B cell (primary cell): ENCODE results near the gene FARP2. TPM values are rescaled to one million over a fixed set of nuclear protein-coding genes. Genes with fewer than 3 reads are reported as not detected.

Experiments used
- ATAC-seq: fragments of 200-7000 bp; cut with Tn5 transposase; one replicate; pipeline ENCODE4 v1.10.0; 2021; ENCODE audit warnings: low read depth, mild to moderate bottlenecking, moderate number of reproducible peaks, moderate library complexity
- CTCF ChIA-PET: fragments of 350-600 bp; sonication (Branson Sonifier 250); formaldehyde crosslinking; loops from one replicate; lab custom pipeline; 2021; ENCODE audit warnings: antibody characterized with exemption, inconsistent platforms; lab: Charles Lee
- POLR2A ChIA-PET: fragments of 350-600 bp; sonication (Branson Sonifier 250); formaldehyde crosslinking; loops from one replicate; lab custom pipeline; 2021; ENCODE audit warnings: antibody characterized with exemption; lab: Charles Lee
- DNase-seq: peaks from one replicate; pipeline ENCODE4 v3.0.0; 2013
- H2AFZ ChIP-seq: 2 replicates; pipeline ENCODE4 v1.6.1; 2012; ENCODE audit warnings: mild to moderate bottlenecking, low read depth, low read length; ENCODE audit not compliant: insufficient read depth, poor library complexity, severe bottlenecking
- H3K27ac ChIP-seq, 2 donors: 1 replicate in 1 of 2; 2 replicates in 1 of 2; pipeline ENCODE4 v1.5.1; 2012 to 2013; ENCODE audit warnings: low read length in 2 of 2, mild to moderate bottlenecking in 2 of 2, moderate library complexity in 1 of 2
- H3K27me3 ChIP-seq, 4 experiments: fragments of 200-600 bp in 1 of 4; sonication (generic) in 1 of 4; replicated peaks in 1 of 4; 1 replicate in 2 of 4; 2 replicates in 2 of 4; pipeline versions ENCODE4 v1.6.1 to v1.7.0; 2013 to 2016; ENCODE audit warnings: low read length in 3 of 4, mild to moderate bottlenecking in 2 of 4, mixed read lengths in 1 of 4, moderate library complexity in 1 of 4; ENCODE audit not compliant: insufficient read depth in 4 of 4, control insufficient read depth in 3 of 4; ENCODE audit errors: control extremely low read depth in 1 of 4
- H3K36me3 ChIP-seq, 2 experiments: replicated peaks in 1 of 2; 1 replicate in 1 of 2; 2 replicates in 1 of 2; pipeline versions ENCODE4 v1.6.1 to v1.7.1; 2013; ENCODE audit warnings: low read length in 1 of 2; ENCODE audit not compliant: insufficient read depth in 2 of 2, control insufficient read depth in 1 of 2; ENCODE audit errors: control extremely low read depth in 1 of 2, extremely low read depth in 1 of 2
- H3K4me1 ChIP-seq, 2 donors: fragments of 200-600 bp in 1 of 2; sonication (generic) in 1 of 2; 1 replicate in 1 of 2; 2 replicates in 1 of 2; pipeline versions ENCODE4 v1.5.1 to v1.6.1; 2013 to 2017; ENCODE audit warnings: low read length in 2 of 2; ENCODE audit not compliant: control insufficient read depth in 2 of 2, insufficient read depth in 2 of 2
- H3K4me2 ChIP-seq: replicated peaks from 2 replicates; pipeline ENCODE3; 2012; ENCODE audit warnings: mild to moderate bottlenecking, low read depth, low read length; ENCODE audit not compliant: poor library complexity, severe bottlenecking
- H3K4me3 ChIP-seq, 5 experiments: fragments of 200-600 bp in 1 of 5; sonication (generic) in 1 of 5; 1 replicate in 3 of 5; 2 replicates in 2 of 5; pipeline versions ENCODE4 v1.5.1 to v1.7.0; 2011 to 2016; ENCODE audit warnings: low read length in 4 of 5, mild to moderate bottlenecking in 4 of 5, low read depth in 2 of 5, control low read depth in 1 of 5, moderate library complexity in 1 of 5; ENCODE audit not compliant: insufficient read depth in 1 of 5; ENCODE audit errors: control extremely low read depth in 1 of 5, extremely low read depth in 1 of 5
- H3K79me2 ChIP-seq: fragments of 200-600 bp; sonication (generic); one replicate; pipeline ENCODE4 v1.6.0; 2016; ENCODE audit warnings: low read length; ENCODE audit not compliant: control insufficient read depth, insufficient read depth
- H3K9ac ChIP-seq: fragments of 200-600 bp; sonication (generic); 2 replicates; pipeline ENCODE4 v1.6.1; 2017; ENCODE audit warnings: mild to moderate bottlenecking, low read length, moderate library complexity
- H3K9me3 ChIP-seq, 3 donors: one replicate each; pipeline versions ENCODE4 v1.6.1 to v1.7.1; 2013; ENCODE audit warnings: low read length in 2 of 3; ENCODE audit not compliant: control insufficient read depth in 2 of 3, insufficient read depth in 1 of 3; ENCODE audit errors: control extremely low read depth in 1 of 3
- H4K20me1 ChIP-seq: 2 replicates; pipeline ENCODE4 v1.6.0; 2012; ENCODE audit warnings: mild to moderate bottlenecking, low read length; ENCODE audit not compliant: insufficient read depth, control insufficient read depth, poor library complexity, severe bottlenecking
- H3K27ac Mint-ChIP-seq: one replicate; pipeline ENCODE4 v1.8.0; 2021; ENCODE audit warnings: mixed read lengths
- H3K27me3 Mint-ChIP-seq: one replicate; pipeline ENCODE4 v1.8.0; 2021; ENCODE audit warnings: mixed read lengths
- H3K4me1 Mint-ChIP-seq: one replicate; pipeline ENCODE4 v1.8.0; 2021; ENCODE audit warnings: mixed read lengths
- H3K4me3 Mint-ChIP-seq: one replicate; pipeline ENCODE4 v1.8.0; 2021; ENCODE audit warnings: mixed read lengths
- H3K9me3 Mint-ChIP-seq: one replicate; pipeline ENCODE4 v1.8.0; 2022; ENCODE audit warnings: mixed read lengths; ENCODE audit not compliant: insufficient read depth
- EZH2 ChIP-seq: IDR thresholded peaks from 2 replicates; pipeline ENCODE4 v1.6.1; 2012; ENCODE audit warnings: borderline replicate concordance, low read depth, mild to moderate bottlenecking, moderate library complexity, low read length; ENCODE audit not compliant: insufficient read depth, poor library complexity, severe bottlenecking
- WGBS: methylation state at CpG from one replicate; pipeline ENCODE4 v1.1.5; 2013; ENCODE audit warnings: missing lambda C conversion rate; ENCODE audit not compliant: insufficient coverage; 5-methylcytosine and 5-hydroxymethylcytosine counted together
- intact Hi-C: fragments of 100-400 bp; cut with micrococcal nuclease; formaldehyde crosslinking; loops from one replicate; pipeline ENCODE4 v1.10.0; 2022
- polyA plus RNA-seq: library from polyadenylated mRNA; depleted of rRNA; stranded (reverse); fragments of >200 nt; gene quantifications from 2 replicates; pipeline ENCODE4 v1.2.3, GENCODE V29; 2012
- total RNA-seq, 2 donors: library from RNA; stranded (reverse); fragments of 120-200 nt in 1 of 2; gene quantifications; 1 replicate in 1 of 2; 2 replicates in 1 of 2; pipeline versions ENCODE4 v1.2.3 to v1.2.4, GENCODE V29; 2013 to 2022
- TF ChIP-seq, protein P1 (sequence below): fragments of 200-600 bp; IDR thresholded peaks from one replicate; pipeline ENCODE4 v1.8.0; 2022; ENCODE audit warnings: antibody characterized with exemption, mild to moderate bottlenecking

Gene FARP2
- total and polyA plus RNA-seq, 2 donors (not counting 1 experiment from before 2014, with no cell fraction given) = 37.1 to 114 TPM

DNA sequence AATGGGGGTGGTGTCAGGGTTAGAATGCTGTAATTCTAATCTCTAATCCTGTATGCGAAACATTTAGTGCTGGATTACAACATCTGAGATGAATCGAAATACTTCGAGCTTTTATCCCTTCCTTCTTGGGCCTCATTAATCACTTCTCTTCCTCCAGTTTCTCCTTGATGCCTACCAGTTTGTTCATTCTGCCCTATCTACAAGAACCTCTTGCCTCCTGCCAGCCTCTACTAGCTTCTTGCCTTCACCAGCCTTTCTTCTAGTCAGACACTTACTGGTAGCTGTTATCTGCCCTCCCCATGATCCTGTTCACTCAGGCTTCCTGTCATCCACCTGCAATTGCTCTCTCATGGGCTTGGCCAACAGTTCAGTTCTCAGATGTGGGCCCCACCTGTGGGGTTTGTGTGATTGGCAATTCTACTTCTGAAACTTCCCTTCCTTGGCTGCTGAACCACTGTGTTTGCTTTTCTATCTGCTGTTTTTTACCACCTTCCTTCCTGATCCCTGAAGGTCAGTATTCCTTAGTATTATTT lies 15.4 kb upstream of the FARP2 start:
- DNase-seq = no peak
- no peaks in the 10 kb centered on the region for H3K9me3 ChIP-seq
- H3K4me2 ChIP-seq = no peak overlapping the region
- H3K79me2 ChIP-seq = peaks cover 10% of the 10 kb centered on the region
- Mint-ChIP-seq H3K27ac (no peak overlapping the region), H3K9me3 (no peaks in the 10 kb centered on the region), H3K4me1 (peaks cover 16% of the 10 kb centered on the region), H3K4me3 (no peak overlapping the region), H3K27me3 (no peaks in the 10 kb centered on the region)
- no peak for ATAC-seq
- TF ChIP-seq EZH2 = no peak
- TF ChIP-seq, protein P1, sequence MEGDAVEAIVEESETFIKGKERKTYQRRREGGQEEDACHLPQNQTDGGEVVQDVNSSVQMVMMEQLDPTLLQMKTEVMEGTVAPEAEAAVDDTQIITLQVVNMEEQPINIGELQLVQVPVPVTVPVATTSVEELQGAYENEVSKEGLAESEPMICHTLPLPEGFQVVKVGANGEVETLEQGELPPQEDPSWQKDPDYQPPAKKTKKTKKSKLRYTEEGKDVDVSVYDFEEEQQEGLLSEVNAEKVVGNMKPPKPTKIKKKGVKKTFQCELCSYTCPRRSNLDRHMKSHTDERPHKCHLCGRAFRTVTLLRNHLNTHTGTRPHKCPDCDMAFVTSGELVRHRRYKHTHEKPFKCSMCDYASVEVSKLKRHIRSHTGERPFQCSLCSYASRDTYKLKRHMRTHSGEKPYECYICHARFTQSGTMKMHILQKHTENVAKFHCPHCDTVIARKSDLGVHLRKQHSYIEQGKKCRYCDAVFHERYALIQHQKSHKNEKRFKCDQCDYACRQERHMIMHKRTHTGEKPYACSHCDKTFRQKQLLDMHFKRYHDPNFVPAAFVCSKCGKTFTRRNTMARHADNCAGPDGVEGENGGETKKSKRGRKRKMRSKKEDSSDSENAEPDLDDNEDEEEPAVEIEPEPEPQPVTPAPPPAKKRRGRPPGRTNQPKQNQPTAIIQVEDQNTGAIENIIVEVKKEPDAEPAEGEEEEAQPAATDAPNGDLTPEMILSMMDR = no peak
- H3K36me3 ChIP-seq = peaks cover 12 to 70% of the 10 kb centered on the region in 2 experiments
- ChIA-PET POLR2A (no interaction called here), CTCF (interaction anchor here (0.8 kb wide), 1 partner anchor 16 kb away, joined by 3 read pairs; no protein-coding TSS in a partner anchor)
- H3K27ac ChIP-seq = no peak overlapping the region
- H3K9ac ChIP-seq = no peak overlapping the region
- H3K4me3 ChIP-seq = no peak overlapping the region
- peaks cover 48% of the 10 kb centered on the region for H4K20me1 ChIP-seq
- WGBS = 100% methylated on average over 2 of the region's 3 CpGs
- peaks cover 10 to 14% of the 10 kb centered on the region in 2 donors for H3K4me1 ChIP-seq
- no peak overlapping the region for H2AFZ ChIP-seq
- H3K27me3 ChIP-seq = no peaks in the 10 kb centered on the region
- intact Hi-C loops = no loop called here

DNA sequence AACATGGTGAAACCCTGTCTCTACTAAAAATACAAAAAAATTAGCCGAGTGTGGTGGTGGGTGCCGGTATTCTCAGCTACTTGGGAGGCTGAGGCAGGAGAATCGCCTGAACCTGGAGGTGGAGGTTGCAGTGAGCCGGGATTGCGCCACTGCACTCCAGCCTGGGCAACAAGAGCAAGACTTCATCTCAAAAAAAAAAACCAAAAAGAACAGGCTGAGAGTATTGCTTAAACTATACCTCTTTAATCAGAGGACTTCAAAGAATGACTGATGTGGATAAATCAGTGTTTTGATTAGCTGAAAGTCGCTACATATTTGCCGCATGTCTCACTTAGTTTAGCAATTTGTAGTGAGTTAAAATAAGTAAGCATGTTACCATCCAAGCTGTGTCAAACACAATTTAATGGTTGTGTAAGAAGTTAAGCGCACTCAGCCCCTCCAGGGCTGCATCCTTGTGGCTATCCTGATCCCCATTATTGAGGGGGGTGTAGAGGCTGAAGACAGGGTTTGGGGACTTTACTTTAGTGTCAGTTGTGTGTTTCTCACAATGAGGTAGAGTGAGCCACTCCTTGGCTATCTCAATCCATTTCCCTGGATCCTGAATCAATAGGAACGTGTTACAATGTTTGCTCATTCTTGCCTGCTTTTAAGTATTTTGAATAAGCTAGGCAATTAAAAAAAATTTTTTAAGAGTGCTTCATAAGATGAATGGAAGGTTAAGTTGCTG lies 11.0 kb upstream of the FARP2 start:
- Histone ChIP-seq H3K27ac (no peak overlapping the region), H3K79me2 (peaks cover 5% of the 10 kb centered on the region), H3K4me3 (no peak overlapping the region), H2AFZ (no peak overlapping the region), H3K9me3 (no peaks in the 10 kb centered on the region), H3K27me3 (no peaks in the 10 kb centered on the region), H4K20me1 (peaks cover 28% of the 10 kb centered on the region), H3K9ac (no peak overlapping the region), H3K36me3 (peaks cover 11 to 86% of the 10 kb centered on the region in 2 experiments), H3K4me1 (no peaks in the 10 kb centered on the region), H3K4me2 (no peak overlapping the region)
- Mint-ChIP-seq H3K27ac (no peak overlapping the region), H3K9me3 (no peaks in the 10 kb centered on the region), H3K27me3 (no peaks in the 10 kb centered on the region), H3K4me3 (no peak overlapping the region), H3K4me1 (peaks cover 5% of the 10 kb centered on the region)
- no peak for ATAC-seq
- ChIA-PET CTCF (no interaction called here), POLR2A (no interaction called here)
- WGBS = 100% methylated on average over 1 of the region's 9 CpGs
- DNase-seq = no peak
- no peak for TF ChIP-seq EZH2
- TF ChIP-seq, protein P1 = no peak
- intact Hi-C loops = no loop called here
